Superior temporal gyrus (tissue), 1 donor: ENCODE data around the gene WIZ.

ENCODE experiments used
- DNase-seq: peaks from one replicate; pipeline ENCODE4 v3.0.0-alpha.2; 2016; ENCODE audit errors: extremely low spot score

The WIZ gene

DNA sequence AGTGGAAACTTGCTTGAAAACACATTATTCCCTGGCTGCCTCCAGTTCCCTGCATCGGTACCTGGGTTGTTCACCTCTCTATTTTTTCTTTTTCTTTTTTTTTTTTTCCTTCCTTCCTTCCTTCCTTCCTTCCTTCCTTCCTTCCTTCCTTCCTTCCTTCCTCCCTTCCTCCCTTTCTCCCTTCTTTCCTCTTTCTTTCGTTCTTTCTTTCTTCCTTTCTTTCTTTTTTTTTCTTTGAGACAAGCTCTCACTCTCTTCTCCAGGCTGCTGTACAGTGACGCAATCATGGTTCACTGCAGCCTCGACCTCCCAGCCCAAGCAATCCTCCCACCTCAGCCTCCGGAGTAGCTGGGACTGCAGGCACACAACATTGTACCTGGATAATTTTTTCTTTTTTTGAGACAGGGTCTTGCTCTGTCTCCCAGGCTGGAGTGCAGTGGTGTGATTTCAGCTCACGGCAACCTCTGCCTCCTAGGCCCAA lies 18.0 kb upstream of the WIZ start:
- DNase-seq = no peak

- DNase-seq = no peak
Measured at GRCh38 chr19:15466851-15467733, 17.3 kb upstream of the WIZ start.

- DNase-seq = no peak
Measured at GRCh38 chr19:15464394-15465385, 14.9 kb upstream of the WIZ start, which contains the start of gene RASAL3. Gene RASAL3, minus strand, starts transcription at chr19:15464544. Its CDS starts 186 bp downstream, at chr19:15464358.

DNA sequence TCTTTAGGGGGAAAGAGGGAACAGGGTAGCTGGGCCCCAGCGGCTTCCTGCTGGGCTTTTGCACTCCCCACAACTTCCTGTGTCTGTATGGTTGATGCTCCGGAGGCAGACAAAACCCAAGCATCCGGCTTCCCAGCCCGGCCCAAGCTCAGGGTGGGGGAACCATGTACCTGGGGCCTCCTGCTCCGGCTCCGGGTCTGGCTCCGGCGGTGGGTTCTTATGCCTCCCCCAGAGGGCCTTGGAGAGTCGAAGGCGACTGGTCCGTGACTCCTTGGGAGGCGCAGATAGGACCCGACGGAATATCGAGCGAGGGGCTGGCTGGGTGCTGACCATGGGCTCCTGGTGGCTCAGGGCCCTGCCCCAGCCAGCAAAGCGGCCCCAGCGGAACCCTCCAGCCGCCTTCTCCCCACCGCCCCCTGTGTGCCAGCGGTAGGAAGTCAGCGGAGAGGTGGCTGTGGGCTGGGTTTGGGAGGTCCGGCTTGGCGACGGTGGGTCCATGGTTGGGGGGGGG lies 14.2 kb upstream of the WIZ start:
- no peak for DNase-seq

GRCh38 chr19:15461694-15462093 lies 11.9 kb upstream of the WIZ start:
- DNase-seq = no peak

GRCh38 chr19:15457701-15458484 lies 8.1 kb upstream of the WIZ start:
- no peak for DNase-seq

GRCh38 chr19:15456871-15457700 lies 7.3 kb upstream of the WIZ start:
- DNase-seq = no peak

- no peak for DNase-seq
Measured at GRCh38 chr19:15456441-15456840, 6.7 kb upstream of the WIZ start.

DNA sequence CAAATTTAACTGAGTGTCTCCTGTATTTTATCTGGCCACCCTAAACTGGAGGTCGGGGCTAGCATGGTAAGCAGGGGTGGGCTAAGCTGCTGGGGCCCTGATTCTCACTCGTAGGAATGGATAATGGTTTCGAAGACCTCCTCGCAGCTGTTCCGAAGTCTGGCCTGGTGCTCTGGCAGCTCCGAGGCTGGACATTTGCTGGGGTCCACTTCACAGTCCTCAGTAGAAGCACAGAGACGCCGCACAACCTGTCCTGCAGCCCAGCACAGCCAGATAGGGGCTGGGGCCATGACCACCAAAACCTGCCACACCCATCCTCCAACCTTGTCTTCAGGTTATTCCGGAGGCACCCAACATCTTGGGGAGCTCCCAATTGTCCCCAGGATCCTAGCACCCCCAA lies 6.2 kb upstream of the WIZ start:
- DNase-seq = no peak

DNA sequence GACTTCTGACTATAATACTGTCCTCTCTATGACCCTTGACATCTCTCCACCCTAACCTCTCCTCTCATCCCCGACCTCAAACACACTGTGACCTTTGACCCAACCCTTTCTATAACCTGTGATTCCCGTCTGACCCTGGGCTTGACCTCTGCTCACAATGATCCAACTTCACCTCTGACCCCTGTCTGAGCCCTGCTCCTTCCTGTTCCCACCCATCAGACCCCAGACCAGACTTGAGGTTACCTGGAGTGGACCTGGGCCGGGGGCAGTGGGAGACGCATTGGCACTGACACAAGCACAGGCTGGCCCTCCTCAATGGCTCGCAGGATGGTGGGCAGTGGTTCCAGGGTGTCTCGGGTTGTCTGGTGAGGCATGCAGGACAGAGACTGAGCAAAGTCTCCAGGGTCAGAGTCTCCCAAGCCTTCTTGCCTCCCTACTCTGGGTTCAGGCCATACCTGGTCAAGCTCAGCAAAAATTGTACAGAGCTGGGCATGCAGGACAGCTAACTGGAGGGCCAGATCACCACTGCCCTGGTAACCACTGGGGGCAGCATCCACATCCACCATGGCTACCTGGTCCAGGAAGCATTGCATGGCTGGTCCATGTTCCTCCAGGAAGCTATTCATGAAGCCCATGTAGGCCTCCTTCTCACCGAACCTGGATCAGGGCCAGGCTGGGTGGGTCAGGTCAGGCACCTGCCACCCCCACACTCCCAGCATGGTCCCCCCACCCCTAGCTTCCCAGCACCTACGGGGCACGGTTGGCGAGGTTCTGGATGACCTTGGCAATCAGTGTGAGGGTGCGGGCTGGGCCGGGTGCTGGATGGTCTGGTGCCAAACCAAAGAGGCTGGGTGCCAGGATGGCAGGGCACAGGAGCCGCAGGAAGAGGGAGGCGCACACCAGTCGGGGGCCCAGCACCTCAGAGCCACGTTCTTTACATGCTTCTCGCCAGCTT lies 4.4 kb upstream of the WIZ start:
- no peak for DNase-seq

DNA sequence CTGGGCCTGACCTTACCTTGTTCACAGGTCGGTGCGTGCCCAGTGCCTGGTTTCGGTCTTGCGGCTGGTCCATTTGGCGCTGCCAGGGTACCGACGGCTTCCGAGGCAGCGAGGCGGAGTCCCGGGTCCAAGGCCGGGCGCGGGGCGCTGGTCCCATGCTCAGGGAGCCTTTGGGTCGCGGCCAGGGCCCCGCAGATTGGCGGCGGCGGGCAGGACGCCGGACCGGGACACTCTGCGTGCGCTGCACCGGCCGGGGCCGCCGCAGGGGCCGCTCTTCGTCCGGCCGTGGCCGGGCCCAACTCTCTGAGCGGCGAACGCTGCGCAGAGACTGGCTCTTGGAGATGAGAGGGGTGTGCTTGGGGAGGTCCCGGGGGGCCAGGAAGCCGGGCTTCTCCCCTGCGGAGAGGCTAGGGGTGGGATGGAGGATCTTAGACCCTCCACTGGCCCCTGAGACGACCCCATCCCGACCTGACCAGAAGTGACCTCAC lies 3.4 kb upstream of the WIZ start:
- DNase-seq = no peak

- no peak for DNase-seq
Measured at GRCh38 chr19:15452111-15453047, 2.6 kb upstream of the WIZ start.

DNA sequence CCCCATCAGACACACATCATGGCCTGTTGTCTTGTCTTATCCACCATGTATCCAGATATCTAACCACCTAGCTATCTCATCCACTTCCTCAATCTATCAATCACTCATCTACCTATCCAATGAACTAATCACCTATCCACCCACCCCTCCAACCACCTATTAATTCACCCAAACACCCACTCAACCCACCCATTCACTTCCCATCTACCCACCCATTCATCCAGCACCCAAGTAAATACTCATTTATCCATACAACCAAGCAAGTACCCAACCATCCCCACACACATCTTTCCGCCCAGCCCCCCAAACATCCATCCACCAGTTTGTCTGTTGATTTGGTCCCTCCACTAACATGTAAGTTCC lies 753 bp upstream of the WIZ start:
- no peak for DNase-seq

DNA sequence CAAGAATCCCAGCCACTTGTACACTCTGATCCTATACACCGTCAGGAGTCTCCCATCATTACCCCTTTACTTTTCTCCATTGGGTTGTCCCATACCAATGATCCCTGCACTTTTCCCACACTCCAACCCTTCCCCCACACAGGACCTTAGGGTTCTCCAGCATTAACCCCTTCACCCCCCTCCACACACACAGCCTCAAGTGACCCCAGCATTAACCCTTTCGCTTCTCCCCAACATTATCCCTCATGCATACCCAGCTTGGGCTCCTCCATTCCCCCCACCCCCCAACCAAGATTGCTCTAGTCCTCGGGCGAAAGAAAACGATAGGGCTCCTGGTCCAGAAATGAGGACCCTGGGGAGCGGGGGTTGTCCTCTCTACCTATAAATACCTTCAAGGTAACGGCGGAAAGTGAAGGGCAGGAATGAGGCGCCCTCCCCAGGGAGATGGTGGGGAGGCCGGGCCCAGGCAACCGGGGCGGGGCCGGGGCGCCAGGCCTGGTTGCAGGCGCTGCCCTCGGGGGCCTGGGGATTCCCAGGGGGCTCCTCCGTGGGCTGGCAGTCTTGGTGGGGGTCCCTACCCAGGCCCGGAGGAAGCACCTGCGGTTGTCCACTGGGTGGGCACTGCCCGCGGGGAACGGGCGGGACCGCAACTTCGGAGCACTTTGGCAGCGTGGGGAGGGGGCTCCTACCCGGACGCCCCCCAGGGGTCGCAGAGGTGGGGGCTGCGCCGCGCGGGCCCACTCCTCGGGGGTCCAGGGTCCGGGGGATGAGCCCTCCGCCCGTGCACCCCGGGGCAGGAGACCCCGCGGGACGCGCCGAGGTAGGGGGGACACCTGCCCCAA lies 757 bp downstream of the WIZ start:
- DNase-seq = no peak

DNA sequence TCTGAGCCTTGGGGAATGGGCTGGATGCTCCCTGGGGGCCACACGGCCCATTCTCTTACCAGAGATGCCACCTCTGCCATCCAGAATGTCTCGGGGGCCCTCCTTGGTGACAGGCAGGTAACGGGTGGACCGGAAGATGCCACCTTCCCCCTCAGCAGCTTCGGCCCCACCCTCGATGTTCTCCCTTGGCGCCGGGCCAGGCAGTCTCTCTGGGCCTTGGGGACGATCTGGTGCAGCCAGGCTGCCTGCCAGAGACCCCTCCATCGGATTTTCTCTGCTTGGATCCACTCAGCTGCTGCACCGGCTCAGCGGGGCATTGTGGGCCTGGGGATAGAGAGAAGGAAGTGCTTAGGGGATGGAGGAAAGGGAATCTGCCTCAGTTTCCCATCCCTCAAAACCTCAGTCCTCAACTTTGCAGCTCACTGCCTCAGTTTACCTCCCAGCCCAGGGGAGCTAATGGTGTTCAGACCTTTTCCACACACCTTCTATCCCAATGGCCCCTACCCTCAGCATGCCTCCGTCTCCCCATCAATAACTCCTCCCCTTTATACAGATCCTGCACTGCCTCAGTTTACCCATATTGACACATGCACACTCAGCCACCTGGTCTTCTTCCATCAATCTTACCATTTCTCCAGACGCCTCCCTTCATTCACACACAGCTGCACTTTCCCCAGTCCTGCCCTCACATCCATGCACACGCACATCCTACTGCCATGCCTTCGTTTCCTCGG lies 1.5 kb downstream of the WIZ start:
- no peak for DNase-seq

DNA sequence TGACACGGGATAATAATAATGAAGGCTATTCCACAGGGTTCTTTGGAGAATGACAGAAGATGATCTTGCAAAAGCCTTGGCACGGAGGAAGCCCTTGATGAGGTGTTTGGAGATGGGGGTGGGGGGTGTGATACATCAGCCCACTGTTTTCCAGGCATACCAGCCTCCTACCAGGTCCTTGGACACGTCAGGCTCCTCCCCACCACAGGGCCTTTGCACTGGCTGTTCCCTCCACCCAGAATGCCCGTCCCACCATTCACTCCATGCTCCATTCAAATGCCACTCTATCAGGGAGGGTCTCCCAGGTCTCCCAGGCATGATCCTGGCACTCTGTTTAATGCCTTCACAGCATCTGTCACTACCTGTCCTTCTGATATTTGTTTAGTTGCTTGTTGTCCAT lies 2.7 kb downstream of the WIZ start:
- no peak for DNase-seq
